ENCODE measurements around the gene LMX1B. TPM values are rescaled to one million over a fixed set of nuclear protein-coding genes. Genes with fewer than 3 reads are reported as not detected.

LMX1B gene
- total RNA-seq, 1 experiment from 2014 or later, result not detected

DNA sequence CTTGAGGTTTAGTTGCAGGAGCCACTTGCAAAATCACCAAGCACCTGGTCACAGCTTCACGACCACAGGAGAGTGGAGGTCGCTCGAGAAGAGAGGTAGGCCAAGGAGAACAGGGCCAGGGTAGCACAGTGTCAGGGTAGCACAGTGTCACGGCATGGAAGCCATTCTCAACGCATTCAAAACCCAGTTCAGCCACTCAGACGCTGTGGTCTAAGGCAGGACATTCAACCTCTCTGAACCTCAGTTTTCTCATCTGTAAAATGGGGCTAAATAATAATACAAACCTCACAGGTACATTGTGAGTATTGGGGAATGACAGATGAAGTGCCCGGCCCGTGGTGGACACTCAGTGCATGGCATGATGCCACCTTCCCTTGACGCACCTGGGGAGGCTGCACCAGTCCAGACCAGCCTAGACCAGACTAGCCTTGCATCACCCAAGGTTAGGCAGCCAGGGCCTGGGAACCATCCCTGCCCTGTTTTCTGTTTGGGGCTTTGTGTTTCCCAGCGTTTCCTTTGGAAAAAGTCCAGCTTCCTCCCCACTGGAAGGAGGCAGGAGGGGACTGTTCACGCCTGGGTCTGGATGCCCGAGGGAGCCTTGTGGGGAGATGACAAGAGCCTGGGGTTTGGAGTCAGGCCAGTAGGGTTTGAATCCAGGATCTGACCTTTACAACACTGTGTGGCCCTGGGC, 7.8 kb upstream of the LMX1B start:
- peaks cover 55% of the 10 kb centered on the region for H3K27me3 Mint-ChIP-seq (ENCODE audit: unreplicated experiment)
- DNase-seq, result no peak
- intact Hi-C loops (cut with micrococcal nuclease; ENCODE audit: unreplicated experiment), result no loop called here
- no TSS peak for BruUV-seq (replicated peaks)
- no peak overlapping the region for H3K4me3 Mint-ChIP-seq (ENCODE audit: low read depth, unreplicated experiment)
- CTCF ChIA-PET, result no interaction called here
- TF ChIP-seq, protein P1, sequence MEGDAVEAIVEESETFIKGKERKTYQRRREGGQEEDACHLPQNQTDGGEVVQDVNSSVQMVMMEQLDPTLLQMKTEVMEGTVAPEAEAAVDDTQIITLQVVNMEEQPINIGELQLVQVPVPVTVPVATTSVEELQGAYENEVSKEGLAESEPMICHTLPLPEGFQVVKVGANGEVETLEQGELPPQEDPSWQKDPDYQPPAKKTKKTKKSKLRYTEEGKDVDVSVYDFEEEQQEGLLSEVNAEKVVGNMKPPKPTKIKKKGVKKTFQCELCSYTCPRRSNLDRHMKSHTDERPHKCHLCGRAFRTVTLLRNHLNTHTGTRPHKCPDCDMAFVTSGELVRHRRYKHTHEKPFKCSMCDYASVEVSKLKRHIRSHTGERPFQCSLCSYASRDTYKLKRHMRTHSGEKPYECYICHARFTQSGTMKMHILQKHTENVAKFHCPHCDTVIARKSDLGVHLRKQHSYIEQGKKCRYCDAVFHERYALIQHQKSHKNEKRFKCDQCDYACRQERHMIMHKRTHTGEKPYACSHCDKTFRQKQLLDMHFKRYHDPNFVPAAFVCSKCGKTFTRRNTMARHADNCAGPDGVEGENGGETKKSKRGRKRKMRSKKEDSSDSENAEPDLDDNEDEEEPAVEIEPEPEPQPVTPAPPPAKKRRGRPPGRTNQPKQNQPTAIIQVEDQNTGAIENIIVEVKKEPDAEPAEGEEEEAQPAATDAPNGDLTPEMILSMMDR (IDR thresholded peaks at IDR 0.05; ENCODE audit: unreplicated experiment), result no peak
- H3K27ac Mint-ChIP-seq (ENCODE audit: unreplicated experiment), result no peak overlapping the region
- no peaks in the 10 kb centered on the region for H3K4me1 Mint-ChIP-seq (ENCODE audit: low read depth, unreplicated experiment)
- H3K9me3 Mint-ChIP-seq (ENCODE audit: low read depth, unreplicated experiment), result no peaks in the 10 kb centered on the region
- H3K36me3 Mint-ChIP-seq (ENCODE audit: insufficient read depth, unreplicated experiment), result no peaks in the 10 kb centered on the region

DNA sequence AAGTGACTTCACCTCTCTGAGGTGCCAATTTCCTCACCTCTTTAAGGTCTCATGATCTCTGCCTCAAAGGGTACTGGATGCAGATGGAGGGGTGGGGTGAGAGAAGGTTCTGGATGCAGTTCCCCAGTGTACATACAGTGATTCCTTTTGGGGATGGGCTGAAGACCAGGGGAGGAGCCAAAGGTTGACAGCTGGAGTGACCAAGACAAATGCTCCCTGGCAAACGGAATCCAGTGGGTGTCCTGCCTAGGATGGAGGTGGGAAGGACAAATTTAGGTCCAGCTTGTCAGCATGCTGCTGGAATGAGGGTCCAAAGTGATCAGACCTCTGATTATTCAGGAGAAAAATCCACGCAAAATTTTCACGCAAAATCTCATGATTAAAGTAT, 7.3 kb upstream of the LMX1B start:
- Mint-ChIP-seq H3K27ac (ENCODE audit: unreplicated experiment) (no peak overlapping the region), H3K4me1 (ENCODE audit: low read depth, unreplicated experiment) (no peaks in the 10 kb centered on the region), H3K36me3 (ENCODE audit: insufficient read depth, unreplicated experiment) (no peaks in the 10 kb centered on the region), H3K4me3 (ENCODE audit: low read depth, unreplicated experiment) (no peak overlapping the region), H3K27me3 (ENCODE audit: unreplicated experiment) (peaks cover 55% of the 10 kb centered on the region), H3K9me3 (ENCODE audit: low read depth, unreplicated experiment) (no peaks in the 10 kb centered on the region)
- TF ChIP-seq, protein P1 (IDR thresholded peaks at IDR 0.05; ENCODE audit: unreplicated experiment), result no peak
- intact Hi-C loops (cut with micrococcal nuclease; ENCODE audit: unreplicated experiment), result no loop called here
- no TSS peak for BruUV-seq (replicated peaks)
- CTCF ChIA-PET, result no interaction called here
- no peak for DNase-seq

DNA sequence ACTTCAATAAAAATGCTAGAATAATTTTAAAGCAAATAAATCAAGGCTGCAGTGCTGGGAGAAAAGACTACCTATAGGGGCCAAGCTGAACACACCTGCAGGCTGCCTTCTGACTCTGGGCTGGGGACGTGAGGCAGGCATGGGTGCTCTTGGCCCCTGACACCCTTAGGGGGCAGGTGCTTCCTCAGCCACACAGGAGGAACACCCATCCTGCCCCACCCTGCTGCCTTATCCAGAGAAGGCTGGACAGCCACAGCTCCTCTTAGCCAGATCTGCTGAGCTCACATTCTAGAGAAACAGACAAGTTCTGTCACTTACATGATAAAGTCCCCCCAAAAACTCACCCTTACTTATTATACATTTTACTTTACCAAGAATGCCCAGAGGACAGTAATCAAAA, 6.6 kb upstream of the LMX1B start:
- TF ChIP-seq, protein P1 (IDR thresholded peaks at IDR 0.05; ENCODE audit: unreplicated experiment), result no peak

DNA sequence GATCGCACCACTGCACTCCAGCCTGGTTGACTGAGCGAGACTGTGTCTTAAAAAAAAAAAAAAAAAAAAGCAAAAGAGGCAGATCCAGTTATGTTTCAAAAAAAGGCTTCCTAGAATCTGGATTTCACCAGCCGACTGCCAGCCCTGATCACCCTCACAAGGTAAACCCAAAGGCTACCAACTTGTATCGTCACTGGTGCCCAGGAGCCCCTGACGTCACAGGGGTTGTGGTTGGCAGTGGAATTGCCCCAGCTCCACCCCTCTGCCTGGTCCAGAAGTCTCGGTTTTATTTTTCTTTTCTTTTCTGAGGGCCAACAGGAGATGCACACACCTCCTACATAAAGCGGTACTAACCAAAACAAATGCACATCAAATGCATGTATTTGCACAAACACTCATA, 6.0 kb upstream of the LMX1B start:
- CTCF ChIA-PET, result no interaction called here
- H3K9me3 Mint-ChIP-seq (ENCODE audit: low read depth, unreplicated experiment), result no peaks in the 10 kb centered on the region
- TF ChIP-seq, protein P1 (IDR thresholded peaks at IDR 0.05; ENCODE audit: unreplicated experiment), result no peak
- no peak for DNase-seq
- intact Hi-C loops (cut with micrococcal nuclease; ENCODE audit: unreplicated experiment), result no loop called here
- H3K27ac Mint-ChIP-seq (ENCODE audit: unreplicated experiment), result no peak overlapping the region
- H3K27me3 Mint-ChIP-seq (ENCODE audit: unreplicated experiment), result peaks cover 63% of the 10 kb centered on the region
- H3K36me3 Mint-ChIP-seq (ENCODE audit: insufficient read depth, unreplicated experiment), result peaks cover under 1% of the 10 kb centered on the region
- no peak overlapping the region for H3K4me3 Mint-ChIP-seq (ENCODE audit: low read depth, unreplicated experiment)
- H3K4me1 Mint-ChIP-seq (ENCODE audit: low read depth, unreplicated experiment), result peaks cover 8% of the 10 kb centered on the region
- BruUV-seq (replicated peaks), result no TSS peak

More for the DNA sequence above, 6.6 kb upstream of the LMX1B start:
- no peak overlapping the region for H3K4me3 Mint-ChIP-seq (ENCODE audit: low read depth, unreplicated experiment)
- H3K36me3 Mint-ChIP-seq (ENCODE audit: insufficient read depth, unreplicated experiment), result no peaks in the 10 kb centered on the region
- H3K4me1 Mint-ChIP-seq (ENCODE audit: low read depth, unreplicated experiment), result peaks cover 6% of the 10 kb centered on the region
- no peaks in the 10 kb centered on the region for H3K9me3 Mint-ChIP-seq (ENCODE audit: low read depth, unreplicated experiment)
- peaks cover 56% of the 10 kb centered on the region for H3K27me3 Mint-ChIP-seq (ENCODE audit: unreplicated experiment)
- CTCF ChIA-PET, result no interaction called here
- no peak for DNase-seq
- no peak overlapping the region for H3K27ac Mint-ChIP-seq (ENCODE audit: unreplicated experiment)
- intact Hi-C loops (cut with micrococcal nuclease; ENCODE audit: unreplicated experiment), result no loop called here
- BruUV-seq (replicated peaks), result no TSS peak

All from Calu3 (cell line).